Osteocyte (in vitro differentiated cells): ENCODE data around the gene NIT1. TPM values are rescaled to one million over a fixed set of nuclear protein-coding genes. Genes with fewer than 3 reads are reported as not detected.

ENCODE experiments used
- DNase-seq: peaks from one replicate; pipeline ENCODE4 v3.0.0; 2021; ENCODE audit warnings: mixed read lengths; ENCODE audit not compliant: unreplicated experiment; ENCODE audit errors: extremely low spot score
- H3K27ac Mint-ChIP-seq: one replicate; pipeline ENCODE4 v1.8.0; 2021; ENCODE audit warnings: mild to moderate bottlenecking, mixed read lengths; ENCODE audit not compliant: unreplicated experiment
- H3K27me3 Mint-ChIP-seq: one replicate; pipeline ENCODE4 v1.8.0; 2021; ENCODE audit warnings: mixed read lengths; ENCODE audit not compliant: unreplicated experiment
- H3K36me3 Mint-ChIP-seq: one replicate; pipeline ENCODE4 v1.8.0; 2021; ENCODE audit warnings: mixed read lengths; ENCODE audit not compliant: unreplicated experiment
- H3K4me1 Mint-ChIP-seq: one replicate; pipeline ENCODE4 v1.8.0; 2021; ENCODE audit warnings: mixed read lengths; ENCODE audit not compliant: unreplicated experiment
- H3K4me3 Mint-ChIP-seq: one replicate; pipeline ENCODE4 v1.8.0; 2021; ENCODE audit warnings: mild to moderate bottlenecking, moderate library complexity, mixed read lengths; ENCODE audit not compliant: unreplicated experiment
- H3K9me3 Mint-ChIP-seq: one replicate; pipeline ENCODE4 v1.8.0; 2021; ENCODE audit warnings: mixed read lengths; ENCODE audit not compliant: unreplicated experiment
- total RNA-seq: library from RNA; stranded (reverse); gene quantifications from 2 replicates; pipeline ENCODE4 v1.2.1, GENCODE V29; 2021
- TF ChIP-seq, protein P1 (sequence below): fragments of 200-600 bp; sonication (generic); IDR thresholded peaks from 2 replicates; pipeline ENCODE4 v1.5.0; 2021; ENCODE audit warnings: antibody characterized with exemption, mild to moderate bottlenecking, moderate library complexity

NIT1 gene
- total RNA-seq, 1 donor from 2014 or later = 33.2 TPM

DNA sequence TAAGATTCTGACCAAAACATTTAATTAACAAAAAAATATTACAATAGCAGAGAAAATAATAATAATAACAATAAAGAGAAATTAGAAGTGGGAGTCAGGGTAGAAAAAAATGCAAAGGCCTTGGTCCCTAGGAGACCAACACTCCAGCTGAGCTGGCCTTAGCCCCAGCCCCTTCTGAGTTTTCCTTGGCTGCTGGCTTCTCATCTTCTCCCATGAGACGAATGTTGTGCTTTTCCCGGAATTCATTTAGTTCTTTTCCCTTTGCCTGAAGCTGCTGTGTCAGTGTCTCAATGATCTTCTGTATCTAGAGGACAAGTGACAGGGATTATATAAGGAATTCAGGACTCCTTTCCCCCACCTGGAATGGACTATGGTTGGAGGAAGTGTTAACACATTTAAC, 17.3 kb upstream of the NIT1 start:
- Mint-ChIP-seq H3K27me3 (peaks cover 4% of the 10 kb centered on the region), H3K4me3 (no peak overlapping the region), H3K27ac (no peak overlapping the region), H3K36me3 (peaks cover 5% of the 10 kb centered on the region), H3K9me3 (no peaks in the 10 kb centered on the region), H3K4me1 (peaks cover 11% of the 10 kb centered on the region)
- TF ChIP-seq, protein P1, sequence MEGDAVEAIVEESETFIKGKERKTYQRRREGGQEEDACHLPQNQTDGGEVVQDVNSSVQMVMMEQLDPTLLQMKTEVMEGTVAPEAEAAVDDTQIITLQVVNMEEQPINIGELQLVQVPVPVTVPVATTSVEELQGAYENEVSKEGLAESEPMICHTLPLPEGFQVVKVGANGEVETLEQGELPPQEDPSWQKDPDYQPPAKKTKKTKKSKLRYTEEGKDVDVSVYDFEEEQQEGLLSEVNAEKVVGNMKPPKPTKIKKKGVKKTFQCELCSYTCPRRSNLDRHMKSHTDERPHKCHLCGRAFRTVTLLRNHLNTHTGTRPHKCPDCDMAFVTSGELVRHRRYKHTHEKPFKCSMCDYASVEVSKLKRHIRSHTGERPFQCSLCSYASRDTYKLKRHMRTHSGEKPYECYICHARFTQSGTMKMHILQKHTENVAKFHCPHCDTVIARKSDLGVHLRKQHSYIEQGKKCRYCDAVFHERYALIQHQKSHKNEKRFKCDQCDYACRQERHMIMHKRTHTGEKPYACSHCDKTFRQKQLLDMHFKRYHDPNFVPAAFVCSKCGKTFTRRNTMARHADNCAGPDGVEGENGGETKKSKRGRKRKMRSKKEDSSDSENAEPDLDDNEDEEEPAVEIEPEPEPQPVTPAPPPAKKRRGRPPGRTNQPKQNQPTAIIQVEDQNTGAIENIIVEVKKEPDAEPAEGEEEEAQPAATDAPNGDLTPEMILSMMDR = no peak
- DNase-seq = no peak

DNA sequence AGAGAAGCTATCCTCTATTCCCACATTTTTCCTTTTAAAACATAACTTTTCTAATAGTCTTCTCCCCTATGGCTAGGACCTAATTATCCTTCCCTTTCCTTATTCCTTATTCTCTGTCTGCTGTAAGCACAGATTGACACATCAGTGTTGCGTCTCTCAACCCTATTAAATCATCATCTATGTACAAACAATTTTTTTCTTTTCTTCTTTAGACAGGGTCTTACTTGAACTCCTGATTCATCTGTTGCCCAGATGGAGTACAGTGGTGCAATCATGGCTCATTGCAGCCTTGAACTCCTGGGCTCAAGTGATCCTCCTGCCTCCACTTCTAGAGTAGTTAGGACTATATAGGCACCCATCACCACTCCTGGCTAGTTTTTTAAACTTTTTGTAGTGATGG, 11.5 kb upstream of the NIT1 start:
- H3K36me3 Mint-ChIP-seq = peaks cover 7% of the 10 kb centered on the region
- H3K4me3 Mint-ChIP-seq = no peak overlapping the region
- no peak overlapping the region for H3K27ac Mint-ChIP-seq
- DNase-seq = no peak
- H3K4me1 Mint-ChIP-seq = no peaks in the 10 kb centered on the region
- TF ChIP-seq, protein P1 = no peak
- no peaks in the 10 kb centered on the region for H3K9me3 Mint-ChIP-seq
- no peaks in the 10 kb centered on the region for H3K27me3 Mint-ChIP-seq

DNA sequence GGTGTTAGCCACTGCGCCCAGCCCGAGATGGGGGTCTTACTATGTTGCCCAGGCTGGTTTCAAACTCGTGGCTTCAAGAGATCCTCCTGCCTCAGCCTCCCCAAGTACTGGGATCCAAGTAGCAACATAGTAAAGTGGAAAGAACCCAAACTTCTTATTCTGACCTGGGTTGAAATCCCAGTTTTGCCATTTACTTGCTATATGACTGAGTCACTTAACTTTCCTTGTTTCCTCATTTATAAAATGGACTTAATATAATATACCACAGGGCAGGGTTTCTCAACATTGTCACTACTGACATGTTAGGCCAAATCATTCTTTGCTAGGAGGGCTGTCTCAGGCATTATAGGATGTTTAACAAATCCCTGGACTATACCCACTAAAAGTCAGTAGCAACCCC, 6.8 kb upstream of the NIT1 start:
- TF ChIP-seq, protein P1 = no peak
- DNase-seq = no peak
- Mint-ChIP-seq H3K27me3 (no peaks in the 10 kb centered on the region), H3K27ac (no peak overlapping the region), H3K9me3 (no peaks in the 10 kb centered on the region), H3K36me3 (peaks cover 5% of the 10 kb centered on the region), H3K4me3 (no peak overlapping the region), H3K4me1 (peaks cover 15% of the 10 kb centered on the region)

DNA sequence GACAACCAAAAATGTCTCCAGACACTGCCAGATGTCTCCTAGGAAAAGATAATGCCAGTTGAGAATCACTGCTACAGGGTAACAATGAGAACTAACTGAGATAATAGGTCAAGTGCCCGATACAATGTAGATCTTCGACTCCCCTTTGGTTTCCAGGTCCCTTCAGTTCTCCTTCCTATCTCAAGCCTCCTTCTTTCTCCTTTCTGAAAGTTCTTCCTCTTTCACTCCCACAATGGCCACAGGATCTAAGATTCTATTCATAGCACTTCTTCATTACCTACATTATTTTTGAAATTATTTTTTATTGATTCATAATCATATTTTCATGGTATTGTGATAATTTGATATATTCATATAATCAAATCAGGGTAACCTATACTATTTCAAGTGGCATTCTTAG, 6.4 kb upstream of the NIT1 start:
- TF ChIP-seq, protein P1 = no peak
- Mint-ChIP-seq H3K4me1 (peaks cover 18% of the 10 kb centered on the region), H3K36me3 (peaks cover 5% of the 10 kb centered on the region), H3K27ac (no peak overlapping the region), H3K27me3 (no peaks in the 10 kb centered on the region), H3K9me3 (no peaks in the 10 kb centered on the region), H3K4me3 (no peak overlapping the region)
- no peak for DNase-seq

DNA sequence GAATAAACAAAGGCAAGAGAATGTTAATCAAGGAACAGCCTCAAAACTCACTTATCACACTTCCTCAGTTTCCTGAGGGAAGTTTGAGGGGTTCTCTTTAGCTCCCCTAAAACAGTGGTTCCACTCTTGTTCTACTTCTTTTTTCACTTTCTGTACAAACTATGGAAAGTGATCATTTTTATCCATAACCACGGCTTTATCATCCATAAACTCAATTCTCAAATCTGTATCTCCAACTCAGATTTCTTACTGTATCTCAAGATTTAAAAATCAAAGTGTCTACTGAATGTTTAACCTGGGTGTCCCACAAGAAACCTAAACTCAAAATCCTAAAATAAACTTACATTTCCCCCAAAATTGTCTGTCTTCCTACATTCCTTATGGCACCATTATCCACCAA, 4.0 kb upstream of the NIT1 start:
- no peaks in the 10 kb centered on the region for H3K27me3 Mint-ChIP-seq
- peaks cover 5% of the 10 kb centered on the region for H3K36me3 Mint-ChIP-seq
- H3K4me3 Mint-ChIP-seq = no peak overlapping the region
- no peak overlapping the region for H3K27ac Mint-ChIP-seq
- peaks cover 37% of the 10 kb centered on the region for H3K4me1 Mint-ChIP-seq
- TF ChIP-seq, protein P1 = no peak
- no peak for DNase-seq
- no peaks in the 10 kb centered on the region for H3K9me3 Mint-ChIP-seq
